Measurements from ENCODE around the gene MYO15B. TPM values are rescaled to one million over a fixed set of nuclear protein-coding genes. Genes with fewer than 3 reads are reported as not detected.

MYO15B gene
- total RNA-seq, 1 experiment from 2014 or later, result 30.3 TPM

DNA sequence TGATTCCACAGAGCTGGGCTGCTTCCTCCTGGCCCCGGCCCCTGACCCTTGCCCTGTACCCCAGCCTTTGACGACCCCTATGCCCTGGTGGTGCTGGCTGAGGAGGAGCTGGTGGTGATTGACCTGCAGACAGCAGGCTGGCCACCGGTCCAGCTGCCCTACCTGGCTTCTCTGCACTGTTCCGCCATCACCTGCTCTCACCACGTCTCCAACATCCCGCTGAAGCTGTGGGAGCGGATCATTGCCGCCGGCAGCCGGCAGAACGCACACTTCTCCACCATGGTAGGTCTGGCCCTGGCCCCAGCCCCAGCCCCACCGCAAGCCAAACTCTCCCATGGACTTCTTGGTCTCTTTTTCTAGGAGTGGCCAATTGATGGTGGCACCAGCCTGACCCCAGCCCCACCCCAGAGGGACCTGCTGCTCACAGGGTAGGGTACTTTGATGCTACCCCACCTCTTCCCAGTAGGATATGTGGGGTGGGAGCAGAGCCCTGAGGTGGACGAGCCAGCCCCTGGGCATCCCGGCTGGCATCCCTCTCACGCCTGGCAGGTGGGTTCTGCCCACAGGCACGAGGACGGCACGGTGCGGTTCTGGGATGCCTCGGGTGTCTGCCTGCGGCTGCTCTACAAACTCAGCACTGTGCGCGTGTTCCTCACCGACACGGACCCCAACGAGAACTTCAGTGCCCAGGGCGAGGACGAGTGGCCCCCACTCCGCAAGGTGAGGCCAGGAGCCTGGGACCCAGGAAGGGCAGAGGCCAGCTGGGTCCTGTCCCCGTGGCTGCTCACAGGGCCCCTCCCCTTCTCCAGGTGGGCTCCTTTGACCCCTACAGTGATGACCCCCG is 19.0 kb upstream of the MYO15B start:
- no peak for ATAC-seq
- Histone ChIP-seq H3K4me2 (ENCODE audit: low read length) (no peak overlapping the region), H3K9me3 (ENCODE audit: control insufficient read depth in 1 of 2, insufficient read depth in 1 of 2, low read depth in 1 of 2, low read length in 2 of 2) (no peaks in the 10 kb centered on the region), H3K4me3 (replicated peaks in 1 of 2; ENCODE audit: low read depth in 1 of 2, low read length in 2 of 2) (no peak overlapping the region), H3K36me3 (ENCODE audit: control insufficient read depth in 1 of 2, insufficient read depth in 2 of 2, low read length in 2 of 2) (peaks cover 20 to 21% of the 10 kb centered on the region in 2 experiments), H3K9ac (ENCODE audit: low read length) (no peak overlapping the region), H3K27ac (ENCODE audit: low read depth, low read length) (no peak overlapping the region; the same call in 1 of the 2 replicates), H3K4me1 (ENCODE audit: control insufficient read depth in 1 of 2, insufficient read depth in 2 of 2, low read length in 2 of 2) (peaks cover 6 to 9% of the 10 kb centered on the region in 2 experiments; a peak in 3 of 4 replicates), H4K20me1 (ENCODE audit: insufficient read depth) (no peaks in the 10 kb centered on the region), H2AFZ (ENCODE audit: low read depth, low read length, poor library complexity, severe bottlenecking) (no peak overlapping the region), H3K27me3 (ENCODE audit: insufficient read depth, low read length) (no peaks in the 10 kb centered on the region), H3K79me2 (ENCODE audit: insufficient read depth, low read length) (no peaks in the 10 kb centered on the region), H3K9me2 (ENCODE audit: insufficient read depth) (no peaks in the 10 kb centered on the region)
- POLR2A ChIA-PET, result no interaction called here
- DNase-seq (ENCODE audit: low read depth, low spot score), result no peak
- CTCF ChIA-PET, result no interaction called here
- RAD21 ChIA-PET (ENCODE audit: low non-redundant PET in 1 of 2, low total read pairs in 2 of 2, uncharacterized antibody in 2 of 2, unreplicated experiment in 2 of 2), result no interaction called here
- BruUV-seq (replicated peaks), result no TSS peak
- intact Hi-C loops (cut with micrococcal nuclease), result no loop called here
- no peak for TF ChIP-seq CBX3 (IDR thresholded peaks at IDR 0.05; ENCODE audit: low read depth)

- intact Hi-C loops (cut with micrococcal nuclease), result no loop called here
- no peak overlapping the region for H3K4me3 ChIP-seq (replicated peaks in 1 of 2; ENCODE audit: low read depth in 1 of 2, low read length in 2 of 2)
- BruUV-seq (replicated peaks), result no TSS peak
- CTCF ChIA-PET, result no interaction called here
- H3K9me2 ChIP-seq (ENCODE audit: insufficient read depth), result no peaks in the 10 kb centered on the region
- H3K4me2 ChIP-seq (ENCODE audit: low read length), result no peak overlapping the region
- DNase-seq (ENCODE audit: low read depth, low spot score), result no peak
- no peaks in the 10 kb centered on the region for H3K27me3 ChIP-seq (ENCODE audit: insufficient read depth, low read length)
- H3K27ac ChIP-seq (ENCODE audit: low read depth, low read length), result no peak overlapping the region
- H3K9ac ChIP-seq (ENCODE audit: low read length), result no peak overlapping the region
- H3K4me1 ChIP-seq (ENCODE audit: control insufficient read depth in 1 of 2, insufficient read depth in 2 of 2, low read length in 2 of 2), result peaks cover 2 to 3% of the 10 kb centered on the region in 2 experiments; a peak in 1 of 4 replicates
- H4K20me1 ChIP-seq (ENCODE audit: insufficient read depth), result no peaks in the 10 kb centered on the region
- peaks cover 15 to 17% of the 10 kb centered on the region in 2 experiments; a peak in 3 of 4 replicates for H3K36me3 ChIP-seq (ENCODE audit: control insufficient read depth in 1 of 2, insufficient read depth in 2 of 2, low read length in 2 of 2)
- POLR2A ChIA-PET, result no interaction called here
- no peaks in the 10 kb centered on the region for H3K9me3 ChIP-seq (ENCODE audit: control insufficient read depth in 1 of 2, insufficient read depth in 1 of 2, low read depth in 1 of 2, low read length in 2 of 2)
- no peaks in the 10 kb centered on the region for H3K79me2 ChIP-seq (ENCODE audit: insufficient read depth, low read length)
- no peak for ATAC-seq
- no peak overlapping the region for H2AFZ ChIP-seq (ENCODE audit: low read depth, low read length, poor library complexity, severe bottlenecking)
- RAD21 ChIA-PET (ENCODE audit: low non-redundant PET in 1 of 2, low total read pairs in 2 of 2, uncharacterized antibody in 2 of 2, unreplicated experiment in 2 of 2), result no interaction called here
- TF ChIP-seq SRF (IDR thresholded peaks at IDR 0.05; ENCODE audit: low read depth) (no peak), TCF7L2 (IDR thresholded peaks at IDR 0.05; ENCODE audit: borderline replicate concordance, extremely low read depth, insufficient read depth, insufficient read length) (no peak), RAD21 (IDR thresholded peaks at IDR 0.05; ENCODE audit: low read depth) (no peak), SP1 (IDR thresholded peaks at IDR 0.05; ENCODE audit: low read depth) (no peak), FOSL1 (IDR thresholded peaks at IDR 0.05; ENCODE audit: low read depth) (no peak), EZH2 (IDR thresholded peaks at IDR 0.05) (no peak), POLR2A (IDR thresholded peaks at IDR 0.05; ENCODE audit: borderline replicate concordance, extremely low read depth, insufficient read depth, insufficient read length) (no peak), MAX (IDR thresholded peaks at IDR 0.05) (no peak), CBX3 (IDR thresholded peaks at IDR 0.05; ENCODE audit: low read depth) (no peak), EZH2phosphoT487 (IDR thresholded peaks at IDR 0.05; ENCODE audit: borderline replicate concordance) (no peak), ZNF274 (IDR thresholded peaks at IDR 0.05; ENCODE audit: low read depth, low read length) (no peak), CEBPB (IDR thresholded peaks at IDR 0.05; ENCODE audit: low read depth) (no peak), CTCF (IDR thresholded peaks at IDR 0.05 in 2 of 3, conservative IDR thresholded peaks at IDR 0.05 in 1 of 3; ENCODE audit: borderline replicate concordance in 1 of 3, insufficient read depth in 1 of 3, low read depth in 2 of 3, low read length in 2 of 3) (no peak)
- TF ChIP-seq, protein P1, sequence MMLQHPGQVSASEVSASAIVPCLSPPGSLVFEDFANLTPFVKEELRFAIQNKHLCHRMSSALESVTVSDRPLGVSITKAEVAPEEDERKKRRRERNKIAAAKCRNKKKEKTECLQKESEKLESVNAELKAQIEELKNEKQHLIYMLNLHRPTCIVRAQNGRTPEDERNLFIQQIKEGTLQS (IDR thresholded peaks at IDR 0.05), result no peak
- TF ChIP-seq, protein P2, sequence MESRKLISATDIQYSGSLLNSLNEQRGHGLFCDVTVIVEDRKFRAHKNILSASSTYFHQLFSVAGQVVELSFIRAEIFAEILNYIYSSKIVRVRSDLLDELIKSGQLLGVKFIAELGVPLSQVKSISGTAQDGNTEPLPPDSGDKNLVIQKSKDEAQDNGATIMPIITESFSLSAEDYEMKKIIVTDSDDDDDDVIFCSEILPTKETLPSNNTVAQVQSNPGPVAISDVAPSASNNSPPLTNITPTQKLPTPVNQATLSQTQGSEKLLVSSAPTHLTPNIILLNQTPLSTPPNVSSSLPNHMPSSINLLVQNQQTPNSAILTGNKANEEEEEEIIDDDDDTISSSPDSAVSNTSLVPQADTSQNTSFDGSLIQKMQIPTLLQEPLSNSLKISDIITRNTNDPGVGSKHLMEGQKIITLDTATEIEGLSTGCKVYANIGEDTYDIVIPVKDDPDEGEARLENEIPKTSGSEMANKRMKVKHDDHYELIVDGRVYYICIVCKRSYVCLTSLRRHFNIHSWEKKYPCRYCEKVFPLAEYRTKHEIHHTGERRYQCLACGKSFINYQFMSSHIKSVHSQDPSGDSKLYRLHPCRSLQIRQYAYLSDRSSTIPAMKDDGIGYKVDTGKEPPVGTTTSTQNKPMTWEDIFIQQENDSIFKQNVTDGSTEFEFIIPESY (IDR thresholded peaks at IDR 0.05; ENCODE audit: extremely low read depth, insufficient replicate concordance, low read length), result no peak
Observed at GRCh38 chr17:75570034-75570676, 17.4 kb upstream of the MYO15B start.

Data from HCT116 (cell line).